ENCODE measurements around the gene TRMO. TPM values are rescaled to one million over a fixed set of nuclear protein-coding genes. Genes with fewer than 3 reads are reported as not detected.

TRMO gene
- total RNA-seq, 1 donor, result 24.5 TPM

DNA sequence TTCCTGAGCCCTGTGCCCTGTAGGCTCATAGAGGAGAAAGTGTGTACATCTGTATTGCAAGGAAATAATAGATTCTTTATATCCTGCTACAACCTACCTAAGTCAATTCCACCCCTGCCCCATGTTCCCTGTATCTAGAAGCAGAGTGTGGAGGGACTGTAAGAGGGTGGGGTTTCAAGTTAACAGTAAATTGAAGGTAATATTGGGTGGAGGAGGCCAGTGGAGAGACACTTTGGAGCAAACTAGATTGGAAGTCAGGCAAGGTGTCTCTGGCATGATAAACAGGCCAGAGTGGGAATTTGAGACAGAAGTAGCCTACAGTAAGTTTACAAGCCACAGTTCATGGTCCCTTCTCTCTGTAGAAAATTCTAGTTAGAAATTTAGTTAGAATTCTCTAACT lies 17.9 kb upstream of the TRMO start:
- no peak for DNase-seq (ENCODE audit: low read depth in 2 of 3, low spot score in 2 of 3)

DNA sequence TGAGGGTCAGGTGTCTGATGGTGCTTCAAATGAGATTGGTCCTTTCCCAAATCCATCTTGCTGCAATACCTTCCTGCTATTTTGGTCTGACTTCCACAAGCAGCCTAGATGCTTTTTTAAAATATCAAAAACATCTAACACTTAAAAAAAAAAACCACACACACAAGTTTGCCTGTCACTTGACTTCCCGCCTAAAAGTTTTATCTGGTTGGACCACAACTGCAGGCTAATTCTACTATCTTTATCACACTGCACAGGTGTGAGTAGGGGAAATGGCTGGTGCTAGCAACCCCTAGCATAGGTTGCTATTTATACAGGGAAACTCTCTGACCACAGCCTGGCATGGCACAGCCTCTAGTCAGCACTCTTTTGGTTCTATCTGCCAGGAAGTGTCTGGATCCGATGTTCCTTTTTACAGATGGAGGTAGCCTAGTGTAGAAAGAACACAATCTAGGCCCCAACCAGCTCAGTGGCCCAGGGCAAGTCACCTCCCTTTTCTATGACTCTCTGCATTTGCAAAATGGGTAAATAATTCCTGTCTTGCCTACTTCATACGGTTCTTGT lies 15.9 kb upstream of the TRMO start, which contains the start of gene HEMGN:
Gene HEMGN (minus strand): TSS at position 92 of the 564 bp plus-strand sequence. CDS start 36 bp downstream, at position 56.
- peak in 2 of 3 donors; percentile 96 to 99 for DNase-seq (ENCODE audit: low read depth in 2 of 3, low spot score in 2 of 3)

DNA sequence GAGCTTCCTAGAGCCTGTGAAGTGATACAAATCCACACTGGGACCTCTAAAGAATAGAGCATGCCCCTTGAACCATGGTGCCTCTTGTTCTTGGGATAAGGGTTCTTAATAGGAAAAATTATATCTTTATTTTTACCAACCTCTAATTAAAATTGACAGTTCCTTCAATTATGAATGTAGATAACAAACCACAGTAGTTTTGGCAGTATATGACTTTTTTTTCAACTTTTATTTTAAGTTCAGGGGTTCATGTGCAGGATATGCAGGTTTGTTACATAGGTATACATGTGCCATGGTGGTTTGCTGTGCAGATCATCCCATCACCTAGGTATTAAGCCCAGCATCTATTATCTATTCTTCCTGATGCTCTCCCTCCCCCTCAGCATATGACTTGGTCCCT lies 14.7 kb upstream of the TRMO start:
- no peak for DNase-seq (ENCODE audit: low read depth in 2 of 3, low spot score in 2 of 3)

DNA sequence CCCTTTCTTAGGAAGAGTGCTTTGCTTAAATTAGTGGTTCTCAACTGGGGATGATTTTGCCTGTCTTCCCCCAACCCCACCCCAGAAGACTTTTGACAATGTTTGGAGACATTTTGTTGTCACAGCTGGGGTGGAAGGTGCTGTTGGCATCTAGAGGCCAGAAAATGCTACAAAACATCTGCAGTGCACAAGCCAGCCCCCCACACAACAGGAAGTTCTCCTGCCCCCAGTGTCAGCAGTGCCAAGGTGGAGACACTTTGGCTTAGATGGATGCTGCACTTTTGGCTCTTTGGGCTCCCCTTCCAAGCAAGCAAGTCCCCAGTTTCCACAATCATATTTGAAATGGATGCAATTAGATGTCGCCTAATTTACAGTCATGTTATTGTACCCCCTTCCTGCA lies 13.0 kb upstream of the TRMO start:
- DNase-seq (ENCODE audit: low read depth in 2 of 3, low spot score in 2 of 3), result no peak

DNA sequence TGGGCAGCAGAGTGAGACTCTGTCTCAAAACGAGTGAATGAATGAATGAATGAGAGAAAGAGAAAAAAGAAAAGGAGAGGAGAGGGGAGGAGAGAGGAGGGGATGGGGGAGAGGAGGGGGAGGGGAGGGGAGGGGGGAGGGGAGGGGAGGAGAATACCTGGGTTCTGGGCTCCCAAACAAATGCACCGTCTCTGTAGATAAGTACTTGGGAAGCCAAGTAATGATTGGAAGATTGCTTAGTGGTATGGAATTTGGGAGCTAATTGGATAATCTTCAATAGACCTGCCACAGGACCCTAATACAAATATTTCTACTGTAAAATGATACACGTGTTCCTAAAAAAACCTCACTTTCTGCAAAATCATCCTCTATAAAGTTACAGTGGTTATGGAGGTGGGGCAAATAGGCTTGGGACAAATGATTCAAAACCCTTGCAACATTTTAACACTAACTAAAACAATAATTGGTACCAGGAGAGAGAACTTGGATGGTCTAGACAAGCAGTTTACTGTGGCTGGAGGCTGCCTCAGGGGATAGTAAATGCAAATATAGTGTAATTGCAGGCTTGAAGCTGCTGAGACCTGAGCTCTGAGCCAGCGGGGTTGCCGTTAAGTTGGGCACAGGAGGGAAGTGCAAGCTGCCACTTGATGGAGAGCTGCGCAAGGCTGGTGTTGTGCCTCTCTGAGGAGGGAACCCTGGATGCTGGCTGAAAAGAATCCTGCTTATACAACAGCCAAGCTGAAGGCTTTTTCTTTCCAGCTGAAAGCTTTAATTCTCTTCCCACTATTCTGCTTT lies 12.2 kb upstream of the TRMO start:
- DNase-seq (ENCODE audit: low read depth in 2 of 3, low spot score in 2 of 3), result peak in 1 of 3 donors; percentile 59

DNA sequence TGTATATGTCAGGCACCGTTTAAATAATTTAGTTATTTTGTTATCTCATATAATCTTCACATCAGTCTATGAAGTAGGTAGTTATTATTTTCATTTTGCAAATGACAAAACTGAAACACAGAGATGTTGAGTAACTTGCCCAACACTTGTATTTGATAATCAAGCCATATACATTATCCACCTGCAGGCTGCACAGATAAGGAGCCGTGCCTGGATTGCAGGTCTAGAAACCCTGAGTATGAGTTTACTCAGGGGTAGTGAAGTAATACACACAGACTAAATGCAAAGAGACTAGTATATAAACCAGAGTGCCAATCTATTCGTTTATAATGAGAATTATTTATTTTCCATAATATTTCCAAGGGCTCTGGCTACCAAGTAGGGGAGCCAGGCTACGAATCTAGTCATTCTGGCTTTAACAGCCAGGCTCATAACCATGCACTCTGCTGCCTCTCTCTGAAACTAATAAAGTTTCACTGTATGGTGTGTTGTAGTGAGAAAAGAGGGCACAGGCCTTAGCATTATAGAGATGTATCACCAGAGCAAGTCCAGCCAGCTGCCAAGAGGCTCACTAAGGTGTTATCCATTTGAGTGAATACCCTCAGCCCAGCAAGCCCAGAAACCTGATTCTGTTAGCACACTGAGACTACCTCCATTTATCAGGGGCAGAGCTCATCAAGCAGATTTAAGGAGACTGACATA lies 11.1 kb upstream of the TRMO start:
- DNase-seq (ENCODE audit: low read depth in 2 of 3, low spot score in 2 of 3), result no peak

DNA sequence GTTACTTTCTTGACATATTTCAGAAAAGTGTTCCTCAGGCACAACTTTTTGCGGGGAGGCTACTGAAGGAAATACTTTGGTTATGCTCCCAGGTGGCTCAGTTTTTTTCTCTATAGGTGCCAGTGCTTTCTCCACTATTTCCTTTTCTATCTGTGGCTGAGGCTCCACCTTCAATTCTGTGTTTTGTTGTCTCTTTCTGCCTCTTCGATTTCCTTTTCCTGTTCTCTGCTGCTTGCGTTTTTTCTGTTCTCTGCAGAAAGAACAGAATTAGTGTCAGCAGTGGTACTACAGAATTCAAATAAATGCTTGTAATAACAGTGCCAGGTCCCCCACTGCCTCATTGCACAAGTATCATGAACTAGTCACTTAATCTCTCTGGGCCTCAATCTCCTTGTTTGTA lies 8.7 kb upstream of the TRMO start:
- no peak for DNase-seq (ENCODE audit: low read depth in 2 of 3, low spot score in 2 of 3)

DNA sequence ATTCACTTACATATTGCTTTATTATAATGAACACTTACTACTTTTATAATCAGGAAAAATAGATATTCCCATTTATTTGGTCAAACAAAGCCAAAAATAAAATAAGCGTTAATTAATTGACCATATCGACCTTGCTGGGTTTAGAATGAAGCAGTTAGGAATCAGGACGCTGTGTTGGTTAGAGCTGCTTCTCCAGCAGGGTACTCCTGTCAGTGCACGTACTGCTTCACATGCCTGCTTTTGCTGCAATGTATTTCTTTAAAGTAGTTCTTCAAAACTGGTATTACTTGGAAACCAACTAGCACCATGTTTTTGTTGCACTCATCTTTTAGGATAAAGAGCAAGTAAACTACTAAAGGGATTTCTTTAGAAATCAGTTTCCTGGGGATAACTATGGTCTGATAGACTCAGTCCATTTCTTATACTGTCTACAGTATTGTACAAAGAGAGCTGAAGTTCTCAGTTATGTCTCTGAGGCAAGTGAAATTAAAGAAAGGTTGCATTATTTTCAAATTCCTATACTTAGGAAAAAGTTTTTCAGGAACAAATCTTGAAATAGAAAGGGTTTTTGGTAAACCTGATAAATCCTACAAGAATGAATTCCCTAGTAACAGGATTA lies 6.8 kb upstream of the TRMO start:
- no peak for DNase-seq (ENCODE audit: low read depth in 2 of 3, low spot score in 2 of 3)

DNA sequence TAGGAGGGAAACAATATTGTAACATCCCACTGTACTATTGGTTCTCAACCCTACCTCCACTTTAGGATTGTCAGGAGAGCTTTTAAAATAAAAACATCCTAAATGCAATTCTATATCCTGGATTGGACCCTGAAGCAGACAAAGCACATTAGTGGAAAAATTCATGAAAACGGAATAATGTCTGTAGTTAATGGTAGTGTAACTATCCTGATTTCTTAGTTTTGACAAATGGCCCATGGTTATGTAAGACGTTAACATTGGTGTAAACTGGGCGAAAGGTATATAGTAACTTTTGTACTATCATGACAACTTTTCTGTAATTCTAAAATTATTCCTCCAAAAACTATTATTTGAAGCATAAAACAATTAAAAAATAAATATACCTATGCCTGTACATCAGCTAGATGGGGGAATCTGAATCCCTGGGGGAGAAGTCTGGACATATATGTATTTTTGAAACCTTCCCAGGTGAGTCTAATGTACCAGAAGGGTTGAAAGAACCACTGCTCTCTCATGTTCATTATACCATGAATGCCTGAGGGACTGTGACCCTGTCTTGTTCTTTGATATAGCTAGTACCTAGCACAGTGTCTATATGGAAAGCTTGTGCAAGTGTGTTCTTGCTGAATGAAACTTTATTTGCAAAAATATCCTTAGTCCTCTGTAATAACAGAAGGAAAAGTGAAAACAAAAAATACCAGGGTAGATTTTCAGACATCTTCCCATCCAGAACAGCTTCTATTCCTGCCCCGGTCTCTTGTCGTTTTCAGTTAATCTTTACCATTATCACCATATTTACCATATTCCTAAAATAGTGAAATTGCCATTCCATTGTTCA lies 3.4 kb upstream of the TRMO start:
- no peak for DNase-seq (ENCODE audit: low read depth in 2 of 3, low spot score in 2 of 3)

DNA sequence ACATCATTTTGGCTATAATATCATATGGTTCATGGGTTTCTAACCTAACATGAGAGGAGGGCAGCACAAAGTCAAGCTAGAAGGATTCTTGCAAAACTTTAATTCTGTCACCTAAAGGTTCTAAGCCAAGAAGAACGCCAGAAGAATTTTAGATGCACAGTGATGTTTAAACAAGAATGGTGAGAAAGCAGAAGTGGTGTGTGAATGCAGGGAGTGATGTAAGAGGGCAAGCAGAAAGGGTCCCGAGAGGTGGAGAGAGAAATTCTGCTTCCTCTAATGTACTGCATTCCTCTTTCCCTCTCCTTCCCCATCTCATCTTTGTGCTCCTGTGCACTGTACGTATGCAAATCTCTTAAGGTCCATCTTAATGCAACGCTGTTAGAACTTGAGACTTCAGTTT lies 2.1 kb upstream of the TRMO start:
- peak in 1 of 3 donors; percentile 71 for DNase-seq (ENCODE audit: low read depth in 2 of 3, low spot score in 2 of 3)

DNA sequence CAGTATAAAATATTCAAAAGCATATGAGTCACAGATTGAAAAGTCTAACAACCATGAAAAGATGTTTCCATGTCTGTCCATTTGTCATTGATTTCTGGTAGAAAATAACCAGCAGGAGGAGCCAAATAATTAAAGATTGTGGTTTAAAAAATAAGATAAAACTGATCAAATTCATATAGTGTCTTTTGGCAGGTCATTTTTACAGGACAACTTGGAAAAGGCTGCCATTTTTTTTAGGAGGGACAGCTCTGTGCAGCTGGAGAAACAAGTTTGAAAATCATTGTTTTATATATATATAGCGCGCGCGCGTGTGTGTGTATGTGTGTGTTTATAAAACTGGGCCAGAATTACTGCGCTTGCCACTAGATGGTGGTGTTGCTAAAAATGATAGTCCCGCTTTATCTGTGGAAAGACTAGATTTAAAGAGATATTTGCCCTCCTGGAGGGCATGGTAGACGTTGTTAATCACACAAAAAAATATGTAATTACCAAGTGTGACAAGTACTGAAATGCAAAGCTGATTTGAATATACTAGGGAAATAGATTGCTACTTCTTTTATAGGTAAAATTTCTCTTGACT lies 1.3 kb upstream of the TRMO start:
- DNase-seq (ENCODE audit: low read depth in 2 of 3, low spot score in 2 of 3), result peak; percentile 53 to 91 (median 80)

DNA sequence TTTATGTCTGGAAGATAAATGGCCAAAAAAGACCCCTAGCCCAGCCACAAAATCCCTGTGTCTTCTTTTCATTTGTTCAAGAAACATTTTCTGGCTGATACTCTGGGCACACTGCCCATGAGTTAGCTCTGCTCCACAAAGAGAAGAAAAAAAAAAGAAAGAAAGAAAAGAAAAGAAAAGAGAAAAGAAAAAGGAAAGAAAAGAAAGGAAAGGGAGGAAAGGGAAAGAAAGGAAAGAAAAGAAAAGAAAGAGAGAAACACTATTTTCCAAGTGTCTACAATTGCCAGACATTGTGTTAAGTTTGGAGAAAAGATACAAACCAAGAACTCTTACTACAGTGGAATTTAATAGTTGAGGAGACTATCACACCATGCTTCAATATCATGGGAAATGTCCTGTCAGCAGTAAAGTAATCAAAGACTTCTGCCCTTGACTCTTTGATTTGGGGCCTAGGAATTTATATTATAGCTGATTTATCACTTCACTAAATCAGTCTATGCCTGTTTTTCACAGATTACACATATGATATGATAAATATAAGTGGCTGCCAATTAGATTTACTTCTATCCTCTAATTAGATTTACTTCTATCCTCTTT lies 3.0 kb downstream of the TRMO start:
- no peak for DNase-seq (ENCODE audit: low read depth in 2 of 3, low spot score in 2 of 3)

DNA sequence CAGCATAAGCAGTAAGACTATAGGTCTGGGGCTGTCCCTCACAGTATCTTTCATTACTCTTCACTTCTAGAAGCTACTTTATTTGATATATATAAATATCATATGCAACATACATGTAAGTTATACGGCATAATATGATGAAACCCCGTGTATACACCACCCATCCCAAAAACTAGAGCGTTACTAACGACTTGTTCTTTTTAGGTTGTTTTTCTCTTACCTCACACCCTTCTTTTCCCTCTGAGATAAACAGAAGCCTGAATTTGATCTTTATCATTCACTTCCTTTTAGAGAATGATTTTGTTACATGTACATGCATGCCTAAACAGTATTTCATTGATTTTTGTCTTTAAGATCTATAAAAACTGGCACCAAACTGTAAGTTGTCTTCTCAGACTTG lies 3.7 kb downstream of the TRMO start:
- DNase-seq (ENCODE audit: low read depth in 2 of 3, low spot score in 2 of 3), result no peak

DNA sequence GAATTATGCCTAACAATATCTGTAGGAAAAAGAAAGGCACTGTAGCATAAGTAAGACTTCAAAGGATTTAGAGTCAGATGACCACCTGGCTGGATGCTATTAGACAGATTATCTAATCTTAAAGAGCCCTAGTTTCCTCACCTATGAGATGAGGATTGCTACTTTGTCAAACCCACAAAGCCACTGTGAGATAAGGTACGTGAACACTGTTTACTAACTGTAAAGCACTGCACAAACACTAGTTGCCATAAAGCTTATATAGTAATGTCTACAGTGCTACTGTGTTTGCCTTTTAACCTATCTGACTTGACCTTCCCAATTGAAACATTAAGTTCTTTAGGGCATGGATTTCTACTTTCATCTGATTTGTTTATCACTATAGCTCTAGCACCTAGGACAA lies 10.3 kb downstream of the TRMO start:
- DNase-seq (ENCODE audit: low read depth in 2 of 3, low spot score in 2 of 3), result no peak

DNA sequence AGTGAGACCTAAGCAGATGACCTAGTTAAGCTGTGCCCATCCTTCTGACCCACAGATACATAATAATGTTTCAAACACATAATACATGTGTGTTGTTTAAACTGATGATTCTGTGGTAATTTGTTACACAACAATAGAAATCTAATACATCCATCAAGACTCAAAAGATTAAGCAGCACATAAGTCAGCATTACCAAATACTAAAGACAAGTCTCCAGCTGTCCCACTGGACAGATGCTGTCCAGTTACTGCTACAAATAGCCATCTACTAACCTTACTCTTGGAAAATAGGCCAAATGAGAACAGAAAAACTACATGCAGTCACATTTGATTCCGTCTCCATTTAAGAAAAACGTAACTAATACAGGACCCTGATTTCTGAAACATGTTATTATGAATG lies 10.8 kb downstream of the TRMO start:
- no peak for DNase-seq (ENCODE audit: low read depth in 2 of 3, low spot score in 2 of 3)

DNA sequence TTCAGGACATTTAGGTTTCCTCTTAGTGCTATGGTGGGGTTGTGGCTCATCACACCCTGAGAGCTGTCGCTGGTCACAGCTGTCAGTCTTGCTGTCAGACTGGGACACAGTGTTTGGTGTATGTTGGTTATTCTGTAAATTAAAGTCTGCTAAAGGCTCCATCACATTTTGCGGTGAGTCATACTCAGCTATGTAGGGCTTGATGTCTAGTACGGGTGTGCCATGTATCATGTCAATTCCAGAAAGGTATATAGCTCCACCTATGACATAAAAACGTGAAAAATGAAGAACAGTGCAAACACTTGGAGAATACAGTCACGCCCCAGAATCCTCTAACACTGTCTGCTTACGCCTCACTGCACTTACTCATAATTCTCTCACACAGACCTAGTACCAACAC lies 11.9 kb downstream of the TRMO start:
- DNase-seq (ENCODE audit: low read depth in 2 of 3, low spot score in 2 of 3), result no peak

DNA sequence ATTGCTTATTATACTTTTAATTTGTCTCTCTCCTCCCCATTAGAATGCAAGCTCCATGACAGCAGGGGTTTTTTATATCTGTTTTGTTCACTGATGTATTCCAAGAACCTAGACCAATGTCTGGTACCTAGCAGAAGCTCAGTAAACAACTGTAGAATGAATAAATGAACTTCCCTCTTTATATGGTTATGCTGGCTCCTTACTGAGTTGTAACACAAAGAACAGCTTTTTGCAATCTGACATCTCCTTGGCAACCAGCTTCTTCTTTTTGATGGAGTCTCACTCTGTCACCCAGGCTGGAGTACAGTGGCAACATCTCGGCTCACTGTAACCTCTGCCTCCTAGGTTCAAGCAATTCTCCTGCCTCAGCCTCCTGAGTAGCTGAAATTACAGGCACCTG lies 13.6 kb downstream of the TRMO start:
- DNase-seq (ENCODE audit: low read depth in 2 of 3, low spot score in 2 of 3), result peak in 1 of 3 donors; percentile 52

DNA sequence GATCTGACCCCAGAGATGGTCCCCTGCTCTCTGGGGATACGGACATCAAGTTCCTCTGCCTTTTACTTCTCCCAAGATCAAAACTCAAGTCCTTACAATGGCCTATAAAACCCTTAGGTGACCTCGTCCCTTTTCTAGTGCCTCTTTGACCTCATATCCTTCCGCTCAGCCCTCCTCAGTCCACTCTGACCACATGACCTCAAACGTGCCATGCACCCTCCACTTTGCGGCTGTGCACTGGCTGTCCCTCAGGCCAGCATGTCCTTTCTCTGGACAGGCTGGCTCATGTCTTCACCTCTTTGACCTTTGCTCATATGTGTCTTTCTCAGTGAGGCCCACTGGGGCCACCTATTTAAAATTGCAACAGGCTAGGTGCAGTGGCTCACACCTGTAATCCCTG lies 14.7 kb downstream of the TRMO start:
- DNase-seq (ENCODE audit: low read depth in 2 of 3, low spot score in 2 of 3), result no peak

DNA sequence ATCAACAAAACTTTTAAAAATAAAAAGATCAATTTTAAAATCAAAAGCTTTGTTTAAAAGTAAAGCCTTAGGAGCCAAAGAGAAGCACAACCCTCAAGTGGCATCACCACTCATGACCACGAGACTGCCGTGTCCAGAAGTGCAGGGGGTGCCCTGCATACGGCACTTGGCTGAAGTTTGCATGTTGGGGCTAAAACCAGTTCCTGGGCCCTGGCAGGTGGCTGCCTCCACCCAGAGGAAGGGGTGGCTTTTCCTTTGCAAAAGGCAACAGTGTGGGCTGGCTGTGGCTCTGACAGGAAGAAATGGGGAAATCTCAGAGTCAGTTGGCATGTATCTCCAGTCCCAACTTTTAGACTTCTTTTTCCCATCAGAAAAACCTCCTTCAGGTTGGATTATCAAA lies 15.3 kb downstream of the TRMO start:
- DNase-seq (ENCODE audit: low read depth in 2 of 3, low spot score in 2 of 3), result no peak
